Cerebellar nuclear complex (tissue), 1 donor: ENCODE data around the gene KLHL8.

Source experiments
- DNase-seq, 2 experiments: peaks; one replicate each; lab custom pipeline; 2025; lab: John Stamatoyannopoulos, UW

Gene KLHL8

GRCh38 chr4:87121341-87122065 lies 98.9 kb downstream of the KLHL8 start:
- DNase-seq, result no peak

DNA sequence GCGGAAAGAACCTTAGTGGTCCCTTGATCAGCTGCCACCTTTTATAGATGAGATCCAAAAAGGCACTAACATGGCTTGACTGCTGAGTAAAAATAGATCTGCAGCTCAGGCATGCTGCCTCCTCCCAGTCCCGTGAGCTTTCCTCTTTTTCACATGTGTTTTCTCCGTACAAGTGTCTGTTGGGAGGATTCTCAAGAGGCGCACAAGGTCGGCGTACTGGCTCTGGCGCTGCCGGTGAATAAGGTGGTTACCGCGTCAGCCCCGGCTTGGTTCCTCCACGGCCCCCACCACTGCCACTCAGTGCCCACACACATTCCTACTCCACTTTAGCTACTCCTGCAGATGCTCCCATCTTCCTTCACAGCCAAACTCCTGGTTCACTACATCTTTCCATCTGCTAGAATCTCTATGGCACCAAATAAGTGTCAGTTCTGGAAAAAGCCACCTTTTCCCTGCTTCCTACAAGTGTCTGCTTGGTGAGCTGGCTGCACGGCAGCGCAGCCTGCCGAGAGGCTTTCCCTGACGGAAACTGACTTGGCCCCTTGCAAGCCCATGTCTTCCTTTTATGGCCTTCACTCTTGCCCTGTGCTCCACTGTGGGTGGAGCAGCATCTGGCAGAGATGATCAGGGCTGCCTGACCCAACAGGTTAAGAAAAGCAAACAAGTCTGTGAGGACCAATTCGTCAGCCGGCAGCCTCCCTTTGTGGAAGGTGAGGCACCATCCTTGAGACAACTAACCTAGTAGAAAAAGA lies 99.8 kb downstream of the KLHL8 start:
- no peak for DNase-seq

DNA sequence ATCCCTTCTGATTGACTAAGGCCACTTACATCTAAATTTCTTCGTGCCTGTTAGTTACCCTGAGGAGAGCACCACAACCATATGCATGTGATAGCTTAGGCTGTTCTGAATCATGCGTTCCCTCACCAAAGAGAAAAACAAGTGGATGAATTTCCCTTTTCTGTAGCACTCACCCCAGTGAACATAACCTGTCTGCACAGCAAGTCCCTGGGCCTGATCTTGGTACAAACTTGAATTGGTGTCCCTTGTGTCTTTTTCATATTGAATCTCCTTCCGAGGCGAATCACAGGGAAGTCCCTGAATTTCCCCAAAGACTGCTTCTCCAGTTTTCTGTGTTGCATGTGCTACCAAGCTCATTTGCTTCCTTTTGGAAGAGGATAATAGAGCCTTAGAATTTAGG lies 100.4 kb downstream of the KLHL8 start:
- no peak for DNase-seq

DNA sequence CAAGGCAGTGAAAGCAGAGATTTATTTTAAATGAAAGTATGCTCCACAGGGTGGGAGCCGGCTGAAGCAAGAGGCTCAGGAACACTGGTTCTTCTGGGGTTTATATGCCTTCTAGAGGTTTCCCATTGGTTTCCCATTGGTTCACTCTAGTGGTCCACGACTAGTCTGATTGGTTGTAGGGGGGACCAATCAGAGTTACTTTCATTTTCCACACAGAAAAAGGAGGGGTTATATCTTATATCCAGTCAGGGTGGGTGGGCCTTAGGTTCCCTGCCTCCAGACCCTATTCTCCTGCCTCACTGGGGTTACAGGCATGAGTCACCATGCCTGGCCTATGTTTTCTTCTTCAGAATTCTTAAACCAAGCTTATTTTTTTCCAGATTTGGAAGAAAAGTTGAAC lies 101.6 kb downstream of the KLHL8 start:
- no peak for DNase-seq

GRCh38 chr4:87118421-87118820 lies 102.0 kb downstream of the KLHL8 start:
- DNase-seq, result no peak

DNA sequence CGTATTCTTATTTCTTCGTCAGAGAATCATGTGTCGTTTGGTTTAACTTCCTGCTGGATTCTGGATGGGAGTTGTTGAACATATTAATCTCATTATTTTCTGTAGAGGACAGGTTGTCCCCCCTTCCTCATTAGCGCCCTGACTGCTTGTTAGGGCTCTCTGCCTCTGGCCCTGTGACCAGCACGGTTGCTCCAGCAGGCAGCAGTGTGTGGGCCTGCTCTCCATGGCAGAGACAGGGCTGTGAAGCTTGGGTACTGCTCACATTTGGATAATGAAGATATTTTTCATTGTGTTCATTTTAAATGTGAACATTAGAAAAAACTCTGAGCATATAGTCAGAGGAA lies 102.7 kb downstream of the KLHL8 start:
- DNase-seq, result no peak

- DNase-seq, result no peak
Observed at GRCh38 chr4:87117051-87117731, 103.2 kb downstream of the KLHL8 start.

GRCh38 chr4:87116231-87116630 lies 104.2 kb downstream of the KLHL8 start:
- no peak for DNase-seq

GRCh38 chr4:87114245-87115062 lies 106.0 kb downstream of the KLHL8 start:
- DNase-seq, result no peak

GRCh38 chr4:87112063-87112462 lies 108.4 kb downstream of the KLHL8 start:
- DNase-seq, result no peak
